IMR-90 (cell line): ENCODE measurements around the gene SLC12A8.

ENCODE experiments used
- CTCF ChIP-seq: conservative IDR thresholded peaks from 2 replicates; pipeline ENCODE4 v1.5.1; 2012; ENCODE audit warnings: mild to moderate bottlenecking, low read depth, low read length, improper control_type of control experiment
- ELK1 ChIP-seq: fragments of 150-350 bp; IDR thresholded peaks from 2 replicates; pipeline ENCODE4 v1.6.1; 2016; ENCODE audit warnings: low read depth, mild to moderate bottlenecking, low read length, moderate library complexity, borderline replicate concordance
- MAFK ChIP-seq: IDR thresholded peaks from 2 replicates; pipeline ENCODE4 v1.6.1; 2012; ENCODE audit warnings: low read depth, low read length, improper control_type of control experiment
- MAZ ChIP-seq: IDR thresholded peaks from 2 replicates; pipeline ENCODE4 v1.6.1; 2012; ENCODE audit warnings: low read depth, mild to moderate bottlenecking, low read length, improper control_type of control experiment, moderate library complexity, borderline replicate concordance
- NFE2L2 ChIP-seq: fragments of 150-350 bp; IDR thresholded peaks from 2 replicates; pipeline ENCODE4 v1.6.1; 2016; ENCODE audit warnings: low read depth, mild to moderate bottlenecking, low read length
- POLR2A ChIP-seq: IDR thresholded peaks from 2 replicates; pipeline ENCODE4 v1.6.1; 2012; ENCODE audit warnings: mild to moderate bottlenecking, low read depth, low read length
- RCOR1 ChIP-seq: IDR thresholded peaks from 2 replicates; pipeline ENCODE4 v1.6.1; 2012; ENCODE audit warnings: mild to moderate bottlenecking, low read length, improper control_type of control experiment; ENCODE audit not compliant: insufficient replicate concordance
- RFX5 ChIP-seq: IDR thresholded peaks from 2 replicates; pipeline ENCODE4 v1.8.0; 2012; ENCODE audit warnings: low read depth, mild to moderate bottlenecking, low read length, moderate library complexity
- USF2 ChIP-seq: fragments of 150-350 bp; IDR thresholded peaks from 2 replicates; pipeline ENCODE4 v1.6.1; 2017; ENCODE audit warnings: mild to moderate bottlenecking, antibody characterized with exemption, low read length, low read depth

- TF ChIP-seq CTCF (no peak), POLR2A (no peak), RFX5 (no peak), RCOR1 (no peak), MAZ (no peak), ELK1 (no peak), USF2 (no peak), MAFK (no peak), NFE2L2 (no peak)
Measured at GRCh38 chr3:125043599-125044151, 168.9 kb downstream of the SLC12A8 start.
